Cardiac muscle cell (in vitro differentiated cells and primary cell): ENCODE data around the gene TRNAU1AP. TPM values are rescaled to one million over a fixed set of nuclear protein-coding genes. Genes with fewer than 3 reads are reported as not detected.
A peak's percentile ranks its signal among the peaks of the same experiment; 100 is the strongest.

ENCODE experiments used
- DNase-seq, 2 donors: peaks; one replicate each; pipeline versions ENCODE4 v3.0.0 to v3.0.0-alpha.2; 2010 to 2017; ENCODE audit warnings: low read depth in 1 of 2, low spot score in 1 of 2
- H3K27ac ChIP-seq: fragments of 200-600 bp; sonication (generic); 2 replicates; pipeline ENCODE4 v1.5.1; 2016
- H3K27me3 ChIP-seq: fragments of 200-600 bp; sonication (generic); 2 replicates; pipeline ENCODE4 v1.6.0; 2016; ENCODE audit warnings: control low read depth
- H3K36me3 ChIP-seq: fragments of 200-600 bp; sonication (generic); 2 replicates; pipeline ENCODE4 v1.5.1; 2016; ENCODE audit warnings: control low read depth
- H3K4me1 ChIP-seq: fragments of 200-600 bp; sonication (generic); 2 replicates; pipeline ENCODE4 v1.8.1; 2017; ENCODE audit warnings: low read depth, mild to moderate bottlenecking, mixed run types
- H3K4me3 ChIP-seq: fragments of 200-600 bp; sonication (generic); 2 replicates; pipeline ENCODE4 v1.5.1; 2016; ENCODE audit warnings: mild to moderate bottlenecking
- H3K9me3 ChIP-seq: fragments of 200-600 bp; sonication (generic); 2 replicates; pipeline ENCODE4 v1.5.1; 2017; ENCODE audit warnings: low read depth, mild to moderate bottlenecking, control low read depth
- CTCF ChIP-seq: IDR thresholded peaks from 2 replicates; pipeline ENCODE4 v1.5.1; 2012; ENCODE audit warnings: low read depth, mild to moderate bottlenecking, low read length
- polyA plus RNA-seq: library from polyadenylated mRNA; unstranded; fragments of >200 nt; fragmentation: Nextera tagmentation; extraction: Ambion mirVana; gene quantifications from 2 replicates; pipeline ENCODE4 v1.2.1, GENCODE V29; 2016
- total RNA-seq: library from RNA; depleted of rRNA; stranded (reverse); fragments of >200 nt; gene quantifications from 2 replicates; pipeline ENCODE4 v1.2.3, GENCODE V29; 2016

Gene TRNAU1AP
- total and polyA plus RNA-seq, 2 experiments from 2014 or later, result 26.0 to 39.9 TPM

- peak; percentile 46 to 53 for DNase-seq
- Histone ChIP-seq H3K4me3 (peak overlapping the region; percentile 79), H3K27ac (peak overlapping the region; percentile 97), H3K4me1 (peaks cover 4% of the 10 kb centered on the region), H3K9me3 (no peaks in the 10 kb centered on the region), H3K27me3 (no peaks in the 10 kb centered on the region), H3K36me3 (peaks cover 13% of the 10 kb centered on the region)
- no peak for TF ChIP-seq CTCF
Measured at GRCh38 chr1:28507247-28507645, 45.6 kb upstream of the TRNAU1AP start.

GRCh38 chr1:28507646-28508434, 45.0 kb upstream of the TRNAU1AP start:
- Histone ChIP-seq H3K27me3 (no peaks in the 10 kb centered on the region), H3K36me3 (peaks cover 13% of the 10 kb centered on the region)

GRCh38 chr1:28508435-28508754, 44.5 kb upstream of the TRNAU1AP start:
- H3K27ac ChIP-seq, result peak overlapping the region; percentile 97
- peak; percentile 30 to 32 for DNase-seq
- TF ChIP-seq CTCF, result no peak

More at GRCh38 chr1:28507646-28508434, 45.0 kb upstream of the TRNAU1AP start:
- Histone ChIP-seq H3K4me1 (peaks cover 4% of the 10 kb centered on the region), H3K9me3 (no peaks in the 10 kb centered on the region), H3K4me3 (peak overlapping the region; percentile 79), H3K27ac (peak overlapping the region; percentile 97)
- DNase-seq, result peak in 1 of 2 donors; percentile 21
- no peak for TF ChIP-seq CTCF

GRCh38 chr1:28509705-28510272, 43.1 kb upstream of the TRNAU1AP start:
- TF ChIP-seq CTCF, result no peak
- H3K4me3 ChIP-seq, result no peak overlapping the region
- H3K36me3 ChIP-seq, result peaks cover 13% of the 10 kb centered on the region
- H3K4me1 ChIP-seq, result peaks cover 4% of the 10 kb centered on the region
- no peaks in the 10 kb centered on the region for H3K27me3 ChIP-seq
- peak in 1 of 2 donors; percentile 46 for DNase-seq
- H3K27ac ChIP-seq, result peak overlapping the region; percentile 97
- no peaks in the 10 kb centered on the region for H3K9me3 ChIP-seq

More at GRCh38 chr1:28508435-28508754, 44.5 kb upstream of the TRNAU1AP start:
- no peak overlapping the region for H3K4me3 ChIP-seq
- peaks cover 4% of the 10 kb centered on the region for H3K4me1 ChIP-seq
- H3K36me3 ChIP-seq, result peaks cover 13% of the 10 kb centered on the region
- H3K9me3 ChIP-seq, result no peaks in the 10 kb centered on the region
- no peaks in the 10 kb centered on the region for H3K27me3 ChIP-seq

DNA sequence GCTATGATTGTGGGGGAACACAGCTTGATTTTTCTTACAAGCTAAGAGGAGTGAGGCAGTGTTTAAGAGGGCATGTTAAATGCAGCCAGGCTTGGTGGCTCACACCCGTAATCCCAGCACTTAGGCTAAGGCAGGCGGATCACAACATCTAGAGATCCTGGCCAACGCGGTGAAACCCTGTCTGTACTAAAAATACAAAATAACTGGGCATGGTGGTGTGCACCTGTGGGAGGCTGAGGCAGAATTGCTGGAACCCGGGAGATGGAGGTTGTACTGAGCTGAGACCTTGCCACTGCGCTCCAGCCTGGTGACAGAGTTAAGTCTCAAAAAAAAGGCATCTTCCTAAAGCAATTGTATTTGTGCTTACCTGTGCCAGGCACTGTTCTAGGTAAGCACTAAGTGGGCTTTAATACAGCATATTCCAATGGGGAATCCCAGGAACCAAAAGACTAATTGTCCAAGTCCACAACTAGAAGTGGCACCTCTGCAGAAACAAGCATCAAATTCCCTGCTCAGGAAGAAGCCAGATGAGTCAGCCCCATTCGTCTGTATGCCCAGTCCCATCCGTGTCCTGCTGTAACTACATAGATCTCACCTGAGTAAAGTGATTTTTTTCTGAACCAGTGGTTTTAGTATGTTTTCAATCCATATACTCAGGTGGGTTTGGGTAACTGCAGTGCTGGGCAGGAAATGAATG, 42.5 kb upstream of the TRNAU1AP start:
- DNase-seq, result peak in 1 of 2 donors; percentile 61
- TF ChIP-seq CTCF, result no peak
- peaks cover 4% of the 10 kb centered on the region for H3K4me1 ChIP-seq
- H3K27me3 ChIP-seq, result no peaks in the 10 kb centered on the region
- peaks cover 13% of the 10 kb centered on the region for H3K36me3 ChIP-seq
- no peak overlapping the region for H3K4me3 ChIP-seq
- H3K27ac ChIP-seq, result peak overlapping the region; percentile 97
- no peaks in the 10 kb centered on the region for H3K9me3 ChIP-seq
